Measurements from ENCODE around the gene TMEM63B.

DNA sequence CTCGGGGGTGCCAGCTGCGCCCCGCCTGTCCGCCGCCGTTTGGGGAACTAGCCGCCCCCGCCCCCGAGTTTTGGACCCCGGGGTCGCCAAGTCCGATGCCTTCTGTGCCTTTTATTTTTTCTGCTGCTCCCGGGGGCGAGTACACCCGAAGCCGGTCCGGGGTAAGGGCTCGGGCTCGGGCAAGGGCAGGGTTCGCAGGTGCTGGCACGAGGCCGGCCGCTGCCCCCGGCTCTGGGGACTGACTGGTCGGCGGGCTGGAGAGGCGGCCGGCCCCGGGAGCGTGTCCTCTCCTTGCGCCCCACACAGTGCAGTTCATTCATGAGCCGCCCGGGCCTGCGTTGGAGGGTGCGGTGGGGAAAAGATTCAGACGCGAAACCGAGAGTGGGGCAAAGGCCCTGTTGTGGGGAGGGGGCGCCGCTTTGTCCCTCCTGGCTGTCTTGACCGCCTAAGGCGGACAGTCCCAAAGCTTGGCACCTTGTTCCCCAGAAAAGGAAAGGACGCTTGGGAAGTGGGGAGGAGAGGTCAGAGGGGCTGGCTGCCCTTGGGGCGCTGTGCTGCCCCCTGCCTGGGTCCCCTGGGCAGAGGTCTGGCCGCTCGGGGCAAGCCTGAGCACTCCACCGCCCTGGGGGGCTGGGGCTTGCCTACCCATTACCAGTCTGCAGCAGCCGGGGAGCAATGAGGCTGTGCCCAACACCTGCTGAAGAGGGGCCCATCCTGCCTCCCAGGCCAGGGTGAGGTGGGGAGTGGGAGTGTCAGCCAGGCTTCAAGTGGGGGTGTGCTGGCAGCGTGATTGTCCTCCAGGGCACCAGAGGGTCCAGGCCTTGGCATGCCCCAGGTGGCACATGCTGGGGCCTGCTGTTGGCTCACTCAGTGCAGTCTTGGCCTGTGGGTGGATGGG lies 915 bp downstream of the TMEM63B start:
- TF ChIP-seq CTCF (IDR thresholded peaks at IDR 0.05): peak in 2 of 4 experiments; percentile 40 to 42
- TF ChIP-seq POLR2AphosphoS5 (IDR thresholded peaks at IDR 0.05): no peak

All from prostate gland (tissue), 2 donors.